NCI-H1417 treated with DMSO at 0.1 percent for 48 hours (cell line): ENCODE data around the gene RIMS3.
"Not testable (repeated sequence)": the region's sequence is repeated elsewhere in the genome, so short reads cannot be mapped to it uniquely, and the experiment has no call there.

Experiments
- DNase-seq: peaks from one replicate; lab custom pipeline; 2025; lab: John Stamatoyannopoulos, UW

RIMS3 gene

GRCh38 chr1:40630488-40631223 is 34.8 kb downstream of the RIMS3 start:
- no peak for DNase-seq

- DNase-seq, result not testable (repeated sequence)
These were observed 35.9 kb downstream of the RIMS3 start for GRCh38 chr1:40629546-40629945.

DNA sequence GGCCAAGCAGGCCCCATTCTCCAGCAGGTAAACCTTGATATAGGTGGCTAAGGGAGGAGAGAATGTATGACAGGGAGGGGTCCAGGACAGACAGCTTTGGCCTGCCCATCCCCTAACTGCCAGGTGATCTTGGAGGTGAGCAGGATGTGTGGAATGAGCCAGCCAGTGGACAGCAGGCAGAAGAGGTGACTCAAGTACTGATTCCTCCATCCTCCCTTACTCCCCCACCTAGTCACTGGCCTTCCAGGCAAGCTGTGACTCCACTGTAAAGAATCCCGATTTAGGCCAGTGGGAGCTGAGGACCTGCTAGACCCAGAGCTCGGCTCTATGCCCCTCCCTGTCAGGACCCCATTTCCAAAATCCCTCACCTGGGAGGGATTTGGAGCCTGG is 36.6 kb downstream of the RIMS3 start:
- no peak for DNase-seq

- no peak for DNase-seq
These were observed 37.2 kb downstream of the RIMS3 start for GRCh38 chr1:40627987-40628902.

DNA sequence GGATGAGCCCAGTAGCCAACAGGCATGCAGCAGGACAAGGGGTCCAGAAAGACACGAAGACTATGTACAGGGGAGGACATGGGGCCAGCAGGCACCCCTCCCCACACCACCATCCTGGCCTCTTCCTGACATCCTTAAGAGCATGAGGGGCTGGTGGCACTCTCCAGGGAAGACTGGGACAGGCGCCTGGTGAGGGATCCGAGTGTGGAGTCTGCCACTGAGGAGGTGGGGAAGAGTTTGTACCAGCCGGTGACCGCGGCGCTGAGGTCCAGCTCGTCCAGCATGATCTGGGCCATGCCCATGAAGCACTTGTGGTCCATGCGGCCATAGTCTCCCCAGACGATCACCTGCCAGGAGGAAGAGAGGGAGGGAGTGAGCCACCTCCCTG is 39.1 kb downstream of the RIMS3 start:
- no peak for DNase-seq

GRCh38 chr1:40625476-40626382 is 39.8 kb downstream of the RIMS3 start:
- no peak for DNase-seq

DNA sequence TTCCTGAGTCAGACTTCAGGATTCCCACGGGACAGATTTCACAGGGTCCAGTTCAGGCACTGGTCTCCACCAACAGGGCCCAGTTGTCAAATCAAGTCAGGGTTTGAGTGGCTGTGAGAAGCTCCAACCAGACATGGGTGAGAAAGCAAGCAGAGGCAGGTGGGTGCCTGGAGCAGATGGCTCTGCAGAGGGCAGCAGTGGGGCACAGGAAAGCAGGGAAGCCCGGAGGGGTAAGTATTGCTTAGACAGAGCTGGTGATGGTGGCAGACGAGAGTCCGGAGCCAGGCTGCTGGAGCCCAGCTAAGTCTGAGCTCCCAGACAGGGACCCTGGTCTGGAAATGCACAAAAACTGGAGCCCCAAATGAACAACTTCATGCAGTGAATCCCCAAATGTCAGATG is 40.4 kb downstream of the RIMS3 start:
- DNase-seq, result no peak

- no peak for DNase-seq
These were observed 42.4 kb downstream of the RIMS3 start for GRCh38 chr1:40622936-40623629.

- DNase-seq, result no peak
These were observed 43.5 kb downstream of the RIMS3 start for GRCh38 chr1:40621821-40622450.

- DNase-seq, result no peak
These were observed 44.8 kb downstream of the RIMS3 start for GRCh38 chr1:40620586-40621210.

- DNase-seq, result no peak
These were observed 45.3 kb downstream of the RIMS3 start for GRCh38 chr1:40620150-40620549.

GRCh38 chr1:40618108-40618507 is 47.4 kb downstream of the RIMS3 start:
- DNase-seq, result no peak

GRCh38 chr1:40612345-40612831 is 53.1 kb downstream of the RIMS3 start:
- peak; percentile 4 for DNase-seq

DNA sequence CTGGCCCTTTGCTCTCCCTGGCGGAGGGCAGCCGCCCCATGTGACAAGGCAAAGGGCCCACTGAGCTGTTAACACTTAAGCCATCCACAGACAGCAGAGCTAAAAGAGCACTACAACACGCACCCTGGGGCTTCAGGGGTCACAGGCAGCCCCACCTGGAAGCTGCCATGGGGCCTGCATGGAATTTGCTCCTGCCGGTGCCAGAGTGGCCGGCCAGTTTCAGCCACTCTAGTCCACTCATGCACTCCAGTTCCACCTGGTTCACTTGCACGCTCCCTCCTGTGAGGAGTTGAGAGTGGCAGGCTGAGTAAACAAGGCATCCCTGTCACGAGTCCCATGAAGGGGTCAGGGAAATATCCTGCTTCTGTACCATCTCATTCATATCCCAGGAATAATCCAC is 55.3 kb downstream of the RIMS3 start:
- no peak for DNase-seq

DNA sequence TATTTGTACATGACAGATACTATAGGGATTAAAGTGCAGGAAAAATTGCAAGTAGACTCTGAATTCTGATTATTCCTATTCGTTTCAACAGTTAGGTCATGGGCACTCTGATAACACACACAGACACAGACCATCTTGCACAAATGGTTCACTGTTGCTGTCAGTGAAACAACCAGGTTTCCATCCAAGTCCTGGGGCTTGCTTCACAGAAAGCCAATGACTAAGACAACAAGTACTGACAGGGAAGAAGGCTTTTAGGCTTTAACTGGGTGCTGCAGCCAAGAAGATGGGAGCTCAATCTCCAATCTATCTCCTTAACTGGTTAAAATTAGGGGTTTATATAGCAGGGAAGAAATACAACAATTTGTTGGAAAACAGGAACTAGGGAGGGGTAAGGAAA is 57.6 kb downstream of the RIMS3 start:
- DNase-seq, result no peak

DNA sequence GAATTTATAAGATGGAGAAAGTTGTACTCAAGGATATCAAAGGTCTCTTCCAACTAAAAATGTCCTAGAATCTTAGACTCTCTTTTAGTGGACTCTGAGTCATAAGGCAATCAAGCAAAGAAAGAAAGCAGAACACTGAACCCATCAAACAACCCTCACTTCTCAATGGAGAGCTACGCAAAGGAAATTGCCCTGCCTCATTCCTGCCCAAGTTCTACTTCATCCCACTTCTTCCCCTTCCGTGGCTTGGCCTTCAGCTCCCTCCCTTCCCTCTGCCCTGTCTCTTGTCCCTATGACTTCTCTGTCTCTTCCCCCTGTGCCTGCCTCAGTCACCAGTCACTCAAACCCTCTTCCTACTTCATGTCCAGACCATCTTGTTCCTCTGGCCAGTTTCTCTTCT is 58.5 kb downstream of the RIMS3 start:
- DNase-seq, result no peak

GRCh38 chr1:40606194-40606593 is 59.3 kb downstream of the RIMS3 start:
- no peak for DNase-seq

DNA sequence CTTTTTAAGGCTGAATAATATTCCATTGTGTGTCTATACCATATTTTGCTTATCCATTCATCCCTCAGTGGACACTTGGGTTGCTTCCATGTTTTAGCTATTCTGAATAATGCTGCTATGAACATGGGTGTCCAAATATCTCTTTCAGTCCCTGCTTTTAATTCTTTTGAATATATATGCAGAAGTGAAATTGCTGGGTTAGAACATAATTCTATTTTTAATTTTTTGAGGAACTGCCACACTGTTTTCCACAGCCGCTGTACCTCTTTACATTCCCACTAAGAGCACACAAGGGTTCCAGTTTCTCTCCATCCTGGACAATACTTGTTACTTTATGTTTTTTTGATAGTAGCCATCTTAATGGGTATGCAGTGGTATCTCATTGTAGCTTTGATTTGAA is 65.6 kb downstream of the RIMS3 start:
- no peak for DNase-seq

DNA sequence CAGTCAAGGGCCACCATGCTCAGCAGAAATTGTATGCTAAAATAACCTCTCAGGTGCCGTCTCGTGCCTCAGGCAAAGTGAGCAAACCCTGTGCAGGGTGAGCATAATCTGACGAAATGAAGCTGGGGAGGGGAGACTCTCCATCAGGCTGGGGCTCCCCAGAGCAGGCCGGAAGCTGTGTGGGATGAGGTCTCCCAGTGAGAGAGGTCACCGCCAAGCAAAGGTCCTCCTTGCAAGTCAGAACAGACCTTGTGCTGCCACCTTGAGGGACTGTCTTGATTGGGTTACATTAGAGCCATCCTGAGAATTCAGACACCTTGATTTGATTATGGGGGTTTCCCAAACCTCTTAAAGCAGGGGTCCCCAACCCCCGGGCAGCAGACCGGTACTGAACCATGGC is 69.9 kb downstream of the RIMS3 start:
- DNase-seq, result no peak

- no peak for DNase-seq
These were observed 71.3 kb downstream of the RIMS3 start for GRCh38 chr1:40594187-40594531.
